Natural killer cell treated with Interleukin-12 subunit alpha and Interleukin-12 subunit beta and Interleukin-15 and Interleukin-18, amount 100 ng/mL, for 72 hours (primary cell): ENCODE measurements around the gene SLC8A1. TPM values are rescaled to one million over a fixed set of nuclear protein-coding genes. Genes with fewer than 3 reads are reported as not detected.

Source experiments
- ATAC-seq, 2 donors: fragments of 150-1000 bp; cut with Tn5 transposase in 1 of 2; sonication (Bioruptor Pico), chemical (Tn5 transposase) in 1 of 2; 2 replicates each; pipeline ENCODE4 v1.10.0; 2021
- DNase-seq: peaks from one replicate; pipeline ENCODE4 v3.0.0; 2022; ENCODE audit warnings: low spot score
- H3K27ac Mint-ChIP-seq, 2 donors: 1 replicate in 1 of 2; 2 replicates in 1 of 2; pipeline ENCODE4 v1.8.0; 2022; ENCODE audit warnings: mixed read lengths in 2 of 2, mild to moderate bottlenecking in 1 of 2, moderate library complexity in 1 of 2
- H3K27me3 Mint-ChIP-seq, 2 donors: 1 replicate in 1 of 2; 2 replicates in 1 of 2; pipeline ENCODE4 v1.8.0; 2022; ENCODE audit warnings: mixed read lengths in 2 of 2
- H3K36me3 Mint-ChIP-seq: one replicate; pipeline ENCODE4 v1.8.0; 2022; ENCODE audit warnings: mixed read lengths
- H3K4me1 Mint-ChIP-seq, 2 donors: 1 replicate in 1 of 2; 2 replicates in 1 of 2; pipeline ENCODE4 v1.8.0; 2022; ENCODE audit warnings: low read depth in 2 of 2, mixed read lengths in 2 of 2, mild to moderate bottlenecking in 1 of 2
- H3K4me3 Mint-ChIP-seq: one replicate; pipeline ENCODE4 v1.8.0; 2022; ENCODE audit warnings: mixed read lengths
- H3K9me3 Mint-ChIP-seq: 2 replicates; pipeline ENCODE4 v1.8.0; 2022; ENCODE audit warnings: mixed read lengths
- total RNA-seq, 2 donors: library from RNA; stranded (reverse); gene quantifications; one replicate each; pipeline ENCODE4 v1.2.3, GENCODE V29; 2022

The SLC8A1 gene
- not detected for total RNA-seq

DNA sequence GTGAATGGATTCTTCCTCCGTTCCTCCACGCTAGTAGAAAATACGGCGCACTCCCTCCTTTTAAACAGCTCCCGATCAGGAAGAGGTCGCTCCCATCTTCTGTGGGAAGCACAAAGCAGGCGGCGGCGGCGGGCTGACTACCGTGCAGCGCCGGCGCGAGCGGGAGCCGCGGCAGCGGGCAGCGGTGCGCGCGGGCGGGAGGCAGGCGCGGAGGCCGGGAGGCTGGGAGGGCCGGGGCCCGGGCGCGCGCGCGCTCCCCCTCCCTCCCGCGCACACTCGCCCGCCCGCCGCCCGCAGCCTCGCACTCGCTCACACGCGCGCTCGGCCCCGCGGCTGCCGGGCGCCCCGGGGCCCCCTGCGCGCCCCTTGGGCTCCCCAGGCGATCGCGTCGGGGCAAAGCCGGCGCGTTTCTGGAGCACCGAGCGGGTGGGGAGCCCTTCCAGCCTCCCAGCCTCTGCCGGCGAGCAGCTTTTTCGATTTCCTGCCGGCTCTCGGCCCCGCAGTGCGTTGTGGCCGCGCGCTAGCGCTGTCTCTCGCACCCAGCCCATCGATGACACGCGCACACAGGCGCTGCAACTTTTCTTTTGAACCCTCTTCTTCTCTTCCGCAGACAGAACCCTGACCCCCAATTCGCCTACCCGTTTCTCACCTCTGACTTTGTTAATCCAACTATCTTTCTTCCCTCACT lies at the start of gene SLC8A1:
Gene SLC8A1, minus strand, starts transcription at position 173 of the 688 bp plus-strand sequence.
- no peak for DNase-seq
- Mint-ChIP-seq H3K36me3 (peaks cover 6% of the 10 kb centered on the region), H3K9me3 (peaks cover 5% of the 10 kb centered on the region), H3K27ac (no peak within 1 kb of the TSS), H3K4me3 (peak within 1 kb of the TSS; percentile 64), H3K27me3 (peaks cover 23 to 33% of the 10 kb centered on the region in 2 donors), H3K4me1 (peaks cover 5 to 15% of the 10 kb centered on the region in 2 donors)
- peak; percentile 44 to 52 for ATAC-seq

DNA sequence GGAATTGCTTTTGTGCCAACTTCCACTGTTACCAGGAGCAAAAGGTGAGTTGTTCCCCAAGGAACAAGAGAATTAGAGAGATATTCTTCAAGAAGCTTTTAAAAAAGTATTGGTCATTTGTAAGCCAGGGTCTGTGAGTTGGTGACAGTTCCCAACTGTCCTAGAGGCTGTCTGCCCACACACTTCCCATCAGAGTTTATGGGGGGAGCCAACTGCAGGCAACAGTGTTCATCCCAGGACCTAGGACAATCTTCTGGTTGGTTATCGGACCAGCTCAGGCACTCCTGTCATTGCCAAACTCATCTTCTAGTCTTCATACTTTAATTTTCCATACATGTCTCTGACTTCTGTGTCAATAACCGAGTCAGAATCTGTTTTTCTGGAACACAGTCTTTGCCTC lies 47.5 kb upstream of the SLC8A1 start:
- DNase-seq (no peak), ATAC-seq (no peak)
- Mint-ChIP-seq H3K9me3 (peaks cover 3% of the 10 kb centered on the region), H3K27me3 (no peaks in the 10 kb centered on the region), H3K27ac (no peak overlapping the region), H3K4me3 (no peak overlapping the region), H3K4me1 (no peaks in the 10 kb centered on the region), H3K36me3 (no peaks in the 10 kb centered on the region)

DNA sequence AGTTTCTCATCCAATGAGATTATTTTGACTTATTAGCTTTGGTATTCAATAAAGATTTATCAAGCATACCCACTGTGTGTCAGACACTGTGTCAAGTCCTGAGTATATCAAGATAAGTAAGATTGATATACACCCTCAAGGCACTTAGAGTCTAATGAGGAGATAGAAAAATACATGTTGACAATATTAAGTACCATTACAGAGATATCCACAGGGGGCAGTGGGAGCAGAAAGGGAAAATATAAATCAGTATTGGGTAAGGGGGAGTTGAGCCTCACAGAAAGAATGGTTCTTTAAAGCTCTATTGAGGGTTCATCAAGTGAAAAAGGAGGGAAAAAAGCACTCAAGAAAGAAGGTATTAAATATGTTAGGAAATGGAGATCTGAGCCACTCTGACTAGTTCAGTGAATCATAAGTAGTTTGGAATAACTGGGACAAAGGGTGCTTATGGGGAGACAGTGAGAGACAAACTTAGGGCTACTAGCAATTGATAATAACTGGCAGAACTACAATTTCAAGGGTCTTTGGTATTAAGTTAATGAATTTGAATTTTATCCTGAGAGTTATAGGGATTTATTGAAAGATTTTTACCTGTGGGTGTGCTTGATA lies 45.5 kb upstream of the SLC8A1 start:
- ATAC-seq = no peak
- no peaks in the 10 kb centered on the region for H3K27me3 Mint-ChIP-seq
- no peaks in the 10 kb centered on the region for H3K36me3 Mint-ChIP-seq
- no peak overlapping the region for H3K4me3 Mint-ChIP-seq
- DNase-seq = no peak
- no peaks in the 10 kb centered on the region for H3K4me1 Mint-ChIP-seq
- no peak overlapping the region for H3K27ac Mint-ChIP-seq
- no peaks in the 10 kb centered on the region for H3K9me3 Mint-ChIP-seq

DNA sequence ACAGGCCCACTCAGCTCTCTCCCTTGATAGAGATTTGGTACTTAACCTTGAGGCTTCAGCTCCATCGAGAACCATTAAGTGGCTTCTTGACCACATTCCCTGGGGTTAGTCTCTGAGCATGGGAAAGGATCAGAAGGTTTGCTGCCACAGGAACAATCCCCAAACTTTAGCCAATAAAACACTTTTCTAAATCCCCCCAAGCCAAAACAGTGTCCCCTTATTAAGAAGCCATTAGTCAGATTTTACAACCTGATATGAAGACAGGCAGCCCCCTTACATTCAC lies 37.7 kb upstream of the SLC8A1 start:
- H3K27me3 Mint-ChIP-seq = no peaks in the 10 kb centered on the region
- DNase-seq (no peak), ATAC-seq (no peak)
- peak overlapping the region; percentile 64 for H3K4me3 Mint-ChIP-seq
- no peaks in the 10 kb centered on the region for H3K9me3 Mint-ChIP-seq
- peaks cover 7 to 10% of the 10 kb centered on the region in 2 donors for H3K4me1 Mint-ChIP-seq
- H3K36me3 Mint-ChIP-seq = no peaks in the 10 kb centered on the region
- no peak overlapping the region for H3K27ac Mint-ChIP-seq

DNA sequence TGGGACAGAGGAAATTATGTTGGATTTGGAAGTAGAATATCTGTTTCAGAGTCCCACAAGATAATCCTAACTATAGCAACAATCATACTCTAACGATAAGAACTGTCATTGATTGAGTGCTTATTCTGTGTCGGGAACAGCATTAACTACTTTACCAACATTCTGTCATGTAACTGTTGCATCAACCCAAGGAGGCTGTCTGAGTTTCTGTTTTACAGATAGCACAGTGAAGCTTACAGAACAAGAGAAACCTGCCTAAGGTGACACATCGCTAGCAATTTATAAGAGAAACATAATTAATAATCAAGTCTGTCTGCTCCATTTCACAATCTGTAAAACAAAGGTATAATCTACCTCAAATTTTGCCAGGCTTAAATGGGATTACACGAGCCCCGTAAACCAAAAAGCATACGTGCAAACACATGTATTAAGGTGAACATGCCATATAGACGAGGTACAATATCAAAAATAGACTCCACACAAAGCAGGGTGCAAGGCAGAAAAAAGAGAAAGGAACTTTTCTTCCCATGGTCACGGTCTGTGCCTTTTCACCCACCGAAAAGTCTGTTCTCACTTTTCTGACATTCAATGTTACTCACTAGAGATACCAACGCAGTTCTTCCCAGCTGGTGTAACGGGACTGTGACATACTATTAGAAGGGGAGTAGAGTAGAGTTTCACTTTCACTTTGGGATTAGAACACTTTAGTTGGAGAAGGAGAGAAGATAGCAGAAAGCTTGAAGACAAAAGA lies 37.2 kb upstream of the SLC8A1 start:
- Mint-ChIP-seq H3K4me1 (peaks cover 7 to 10% of the 10 kb centered on the region in 2 donors), H3K27me3 (no peaks in the 10 kb centered on the region), H3K4me3 (peak overlapping the region; percentile 64), H3K36me3 (no peaks in the 10 kb centered on the region), H3K9me3 (no peaks in the 10 kb centered on the region), H3K27ac (no peak overlapping the region)
- DNase-seq = no peak
- ATAC-seq = peak in 1 of 2 donors; percentile 63

DNA sequence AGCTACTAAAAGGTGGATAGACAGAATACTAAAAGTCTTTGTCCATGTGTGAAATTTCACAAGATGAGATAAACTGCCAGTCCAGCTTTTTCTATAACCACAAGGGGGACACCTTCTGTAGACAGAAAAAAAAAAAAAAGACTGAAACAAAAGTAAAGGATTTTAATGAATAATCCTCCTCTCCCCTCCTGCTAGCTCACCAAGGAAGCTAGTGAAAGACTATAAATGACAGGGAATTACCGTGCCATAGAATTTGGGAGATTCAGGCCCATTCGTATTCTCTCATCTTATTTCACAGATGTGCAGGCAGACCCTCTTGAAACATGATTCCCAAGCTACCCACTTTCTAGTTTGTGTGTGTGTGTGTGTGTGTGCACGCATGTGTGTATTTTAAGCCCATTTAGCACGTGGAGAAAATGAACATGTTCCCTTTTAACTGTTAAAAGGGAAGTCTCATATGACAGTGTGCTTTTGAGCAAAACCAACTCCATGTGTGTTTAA lies 36.3 kb upstream of the SLC8A1 start:
- DNase-seq = no peak
- no peak overlapping the region for H3K4me3 Mint-ChIP-seq
- H3K4me1 Mint-ChIP-seq = peaks cover 7 to 10% of the 10 kb centered on the region in 2 donors
- H3K9me3 Mint-ChIP-seq = no peaks in the 10 kb centered on the region
- no peak for ATAC-seq
- no peaks in the 10 kb centered on the region for H3K27me3 Mint-ChIP-seq
- H3K36me3 Mint-ChIP-seq = no peaks in the 10 kb centered on the region
- H3K27ac Mint-ChIP-seq = no peak overlapping the region

DNA sequence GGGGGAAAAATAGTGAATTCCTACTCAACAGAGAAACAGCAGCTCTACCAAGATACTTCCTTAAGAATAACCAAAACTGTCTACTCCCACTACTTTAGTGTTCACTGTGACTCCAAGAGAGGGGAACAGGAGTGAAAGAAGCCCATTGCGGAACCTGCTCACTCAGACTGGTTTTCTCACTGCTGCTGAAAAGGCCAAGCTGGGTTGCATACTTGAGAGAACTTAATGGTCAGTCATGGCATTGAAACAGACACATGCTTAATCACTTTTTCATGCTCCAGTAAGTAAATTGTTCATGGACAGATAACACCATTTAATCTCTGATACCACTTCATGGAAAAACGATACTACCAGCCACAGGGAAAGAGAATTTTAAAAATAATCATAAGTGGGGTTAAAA lies 35.7 kb upstream of the SLC8A1 start:
- no peak overlapping the region for H3K4me3 Mint-ChIP-seq
- H3K4me1 Mint-ChIP-seq = peaks cover 7 to 10% of the 10 kb centered on the region in 2 donors
- ATAC-seq = no peak
- DNase-seq = no peak
- no peaks in the 10 kb centered on the region for H3K36me3 Mint-ChIP-seq
- H3K27me3 Mint-ChIP-seq = no peaks in the 10 kb centered on the region
- H3K27ac Mint-ChIP-seq = no peak overlapping the region
- H3K9me3 Mint-ChIP-seq = no peaks in the 10 kb centered on the region

DNA sequence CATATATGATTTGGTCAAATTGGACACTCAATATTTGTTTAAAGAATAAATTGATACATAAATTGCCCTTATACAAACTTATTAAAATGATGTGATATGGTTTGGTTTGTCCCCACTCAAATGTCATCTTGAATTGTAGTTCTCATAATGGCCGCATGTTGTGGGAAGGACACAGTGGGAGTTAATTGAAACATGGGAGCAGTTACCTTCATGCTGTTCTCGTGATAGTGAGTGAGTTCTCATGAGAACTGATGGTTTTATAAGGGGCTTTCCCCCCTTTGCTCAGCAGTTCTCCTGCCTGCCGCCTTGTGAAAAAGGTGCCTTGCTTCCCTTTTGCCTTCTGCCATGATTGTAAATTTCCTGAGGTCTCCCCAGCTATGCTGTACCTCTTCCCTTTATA lies 34.0 kb upstream of the SLC8A1 start:
- Mint-ChIP-seq H3K9me3 (no peaks in the 10 kb centered on the region), H3K4me1 (peaks cover 7 to 10% of the 10 kb centered on the region in 2 donors), H3K36me3 (no peaks in the 10 kb centered on the region), H3K27me3 (no peaks in the 10 kb centered on the region), H3K27ac (no peak overlapping the region), H3K4me3 (no peak overlapping the region)
- ATAC-seq (no peak), DNase-seq (no peak)

DNA sequence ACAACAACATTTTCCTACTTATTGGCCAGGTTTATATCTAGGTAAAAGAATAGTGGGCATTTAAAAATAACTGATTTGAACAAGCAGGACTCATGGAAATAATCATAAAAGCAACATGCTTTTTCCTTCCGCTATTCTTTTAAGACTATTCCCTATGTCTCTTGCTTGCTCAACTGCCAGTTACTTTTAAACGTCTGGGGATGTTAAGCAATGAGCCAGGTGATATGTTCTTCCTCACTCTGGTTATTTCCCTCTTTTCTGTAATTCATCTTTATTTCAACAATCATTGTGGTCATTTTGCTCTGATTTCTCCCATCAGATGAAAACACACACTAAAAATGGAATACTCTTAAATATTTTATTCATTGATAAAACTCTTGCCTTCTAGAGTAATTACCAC lies 33.4 kb upstream of the SLC8A1 start:
- Mint-ChIP-seq H3K36me3 (no peaks in the 10 kb centered on the region), H3K4me1 (peaks cover 7 to 10% of the 10 kb centered on the region in 2 donors), H3K9me3 (peaks cover 3% of the 10 kb centered on the region), H3K4me3 (no peak overlapping the region), H3K27me3 (no peaks in the 10 kb centered on the region), H3K27ac (no peak overlapping the region)
- ATAC-seq = no peak
- DNase-seq = no peak

DNA sequence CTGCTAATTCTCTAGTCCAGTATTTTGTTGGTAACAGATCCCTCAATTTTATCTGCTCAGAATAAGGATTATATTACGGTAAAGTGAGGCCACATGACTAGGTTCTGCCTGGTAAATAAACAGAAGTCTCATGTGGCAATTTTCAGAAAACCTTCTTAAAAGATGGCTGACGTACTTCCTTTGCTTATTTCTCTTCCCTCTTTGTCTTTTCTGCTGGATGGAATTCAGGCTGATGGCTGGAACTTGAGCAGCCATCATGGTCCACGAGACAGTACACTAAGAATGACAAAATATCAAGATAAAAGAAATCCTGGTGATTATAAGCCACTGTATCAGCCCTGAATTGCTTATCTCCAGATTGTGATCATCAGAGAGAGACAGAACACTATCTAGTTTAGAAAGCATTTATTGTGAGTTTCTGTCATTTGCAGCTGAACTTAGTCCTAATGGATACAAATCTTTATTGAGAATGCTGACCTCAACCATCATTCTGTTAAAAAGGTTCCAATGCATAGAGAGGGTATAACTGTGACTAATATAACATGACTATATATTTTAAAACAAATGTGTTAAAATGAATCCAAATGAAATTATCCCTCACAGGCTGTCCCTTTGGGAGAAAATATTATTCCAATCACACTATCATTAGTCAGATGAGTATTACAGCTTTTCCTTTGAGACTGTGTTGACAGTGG lies 31.8 kb upstream of the SLC8A1 start:
- ATAC-seq (no peak), DNase-seq (no peak)
- no peaks in the 10 kb centered on the region for H3K27me3 Mint-ChIP-seq
- peaks cover 3% of the 10 kb centered on the region for H3K9me3 Mint-ChIP-seq
- H3K36me3 Mint-ChIP-seq = no peaks in the 10 kb centered on the region
- no peak overlapping the region for H3K4me3 Mint-ChIP-seq
- H3K27ac Mint-ChIP-seq = no peak overlapping the region
- H3K4me1 Mint-ChIP-seq = no peaks in the 10 kb centered on the region

DNA sequence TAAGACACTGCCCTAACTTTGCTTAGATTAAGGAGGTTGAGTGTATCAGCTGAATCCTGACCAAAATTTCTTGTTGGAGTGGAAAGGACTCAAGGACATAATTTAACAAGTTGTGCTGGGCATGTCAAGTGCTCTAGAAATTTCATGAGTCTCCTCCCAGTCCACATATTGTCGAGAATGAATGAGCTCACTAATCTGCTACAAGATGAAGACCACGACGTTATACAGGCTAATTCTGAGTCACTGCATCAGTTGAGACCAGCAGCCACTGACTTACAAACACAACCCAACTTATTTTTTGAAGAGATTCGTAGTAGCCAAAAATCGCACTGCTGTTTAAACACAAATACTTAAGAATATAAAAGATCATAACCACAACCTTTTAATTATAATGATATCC lies 28.7 kb upstream of the SLC8A1 start:
- Mint-ChIP-seq H3K4me3 (no peak overlapping the region), H3K36me3 (no peaks in the 10 kb centered on the region), H3K9me3 (peaks cover 9% of the 10 kb centered on the region), H3K4me1 (no peaks in the 10 kb centered on the region), H3K27ac (no peak overlapping the region), H3K27me3 (no peaks in the 10 kb centered on the region)
- no peak for DNase-seq
- no peak for ATAC-seq

DNA sequence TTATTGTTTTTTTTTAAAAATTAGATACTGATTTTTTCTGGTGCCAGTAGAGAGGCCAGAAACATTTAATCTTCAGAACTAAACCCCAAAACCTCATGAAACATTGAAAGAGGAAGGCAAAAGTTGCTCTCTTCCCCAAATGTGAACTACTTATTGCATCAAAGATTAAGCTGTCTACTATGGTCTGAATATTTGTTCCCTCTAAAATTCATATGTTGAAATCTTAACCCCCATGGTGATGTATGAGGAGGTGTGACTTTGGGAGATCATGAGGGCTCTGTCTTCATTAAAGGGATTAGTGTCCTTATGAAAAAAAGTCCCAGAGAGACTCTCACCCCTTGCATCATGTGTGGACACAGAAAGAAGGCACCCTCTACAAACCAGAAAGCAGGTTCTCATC lies 28.2 kb upstream of the SLC8A1 start:
- ATAC-seq (no peak), DNase-seq (no peak)
- H3K4me3 Mint-ChIP-seq = no peak overlapping the region
- no peak overlapping the region for H3K27ac Mint-ChIP-seq
- H3K27me3 Mint-ChIP-seq = no peaks in the 10 kb centered on the region
- no peaks in the 10 kb centered on the region for H3K4me1 Mint-ChIP-seq
- H3K9me3 Mint-ChIP-seq = peaks cover 9% of the 10 kb centered on the region
- H3K36me3 Mint-ChIP-seq = no peaks in the 10 kb centered on the region

DNA sequence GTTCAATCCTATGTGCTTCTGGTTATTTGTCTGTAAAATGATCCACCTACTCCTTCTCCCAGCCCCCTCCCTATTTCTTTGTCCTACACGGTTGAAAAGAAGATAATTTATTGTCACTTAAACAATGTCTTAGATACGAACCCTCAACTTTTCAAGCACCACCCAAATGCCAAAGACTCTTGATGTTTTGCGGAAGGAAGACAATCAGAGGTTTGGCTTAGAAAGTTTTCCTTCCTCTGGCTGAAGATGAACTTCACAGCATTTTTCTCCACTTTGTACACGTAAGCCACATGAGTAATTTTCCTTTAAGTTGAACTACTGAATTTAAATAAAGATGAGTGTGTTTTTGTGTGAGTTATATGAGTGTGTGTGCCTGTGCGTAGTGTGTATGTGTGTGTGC lies 25.5 kb upstream of the SLC8A1 start:
- Mint-ChIP-seq H3K4me3 (no peak overlapping the region), H3K4me1 (no peaks in the 10 kb centered on the region), H3K36me3 (no peaks in the 10 kb centered on the region), H3K9me3 (peaks cover 9% of the 10 kb centered on the region), H3K27ac (no peak overlapping the region), H3K27me3 (no peaks in the 10 kb centered on the region)
- no peak for DNase-seq
- ATAC-seq = no peak

DNA sequence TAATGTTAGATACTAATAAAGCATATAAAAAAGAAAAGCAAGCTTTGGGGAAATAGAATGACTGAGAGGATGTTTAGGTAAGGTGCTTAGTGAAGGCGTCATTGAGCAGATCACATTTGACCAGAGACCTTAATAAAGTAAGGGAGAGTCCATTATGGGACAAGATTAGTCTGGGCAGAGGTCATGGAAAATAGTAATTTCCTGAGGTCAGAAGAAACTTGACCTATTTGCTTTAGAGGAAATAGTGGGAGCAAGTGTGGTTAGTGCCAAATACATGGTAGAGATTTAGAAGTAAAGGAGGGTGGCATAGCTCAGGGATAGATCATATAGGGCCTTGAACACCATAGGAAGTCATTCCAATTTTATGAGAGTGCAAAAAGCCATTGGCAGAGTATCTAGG lies 24.5 kb upstream of the SLC8A1 start:
- DNase-seq (no peak), ATAC-seq (no peak)
- Mint-ChIP-seq H3K27ac (no peak overlapping the region), H3K27me3 (no peaks in the 10 kb centered on the region), H3K36me3 (no peaks in the 10 kb centered on the region), H3K4me1 (no peaks in the 10 kb centered on the region), H3K4me3 (no peak overlapping the region), H3K9me3 (peaks cover 9% of the 10 kb centered on the region)
